Endothelial cell (in vitro differentiated cells): ENCODE measurements around the gene TBC1D5. TPM values are rescaled to one million over a fixed set of nuclear protein-coding genes. Genes with fewer than 3 reads are reported as not detected.
"Not testable (repeated sequence)": the region's sequence is repeated elsewhere in the genome, so short reads cannot be mapped to it uniquely, and the experiment has no call there.

ENCODE experiments used
- DNase-seq: peaks from one replicate; pipeline ENCODE4 v3.0.0; 2021; ENCODE audit warnings: low spot score
- H3K27ac Mint-ChIP-seq: one replicate; pipeline ENCODE4 v1.8.0; 2021; ENCODE audit warnings: mixed read lengths, inconsistent platforms; ENCODE audit not compliant: unreplicated experiment
- H3K27me3 Mint-ChIP-seq: one replicate; pipeline ENCODE4 v1.8.0; 2021; ENCODE audit warnings: mild to moderate bottlenecking, moderate library complexity, mixed read lengths, inconsistent platforms; ENCODE audit not compliant: unreplicated experiment
- H3K36me3 Mint-ChIP-seq: one replicate; pipeline ENCODE4 v1.8.0; 2021; ENCODE audit warnings: mild to moderate bottlenecking, low read depth, mixed read lengths, inconsistent platforms; ENCODE audit not compliant: unreplicated experiment
- H3K4me1 Mint-ChIP-seq: one replicate; pipeline ENCODE4 v1.8.0; 2021; ENCODE audit warnings: mild to moderate bottlenecking, mixed read lengths, inconsistent platforms; ENCODE audit not compliant: unreplicated experiment
- H3K4me3 Mint-ChIP-seq: one replicate; pipeline ENCODE4 v1.8.0; 2021; ENCODE audit warnings: mild to moderate bottlenecking, mixed read lengths, inconsistent platforms; ENCODE audit not compliant: unreplicated experiment
- H3K9me3 Mint-ChIP-seq: one replicate; pipeline ENCODE4 v1.8.0; 2021; ENCODE audit warnings: mixed read lengths, inconsistent platforms; ENCODE audit not compliant: unreplicated experiment
- total RNA-seq: library from RNA; stranded (reverse); fragmentation: NEBNext Ultra II Directional; extraction: Animal tissue kit (Norgen Biotek cat#: 25700); gene quantifications from one replicate; pipeline ENCODE4 v1.2.1, GENCODE V29; 2021; ENCODE audit not compliant: unreplicated experiment
- TF ChIP-seq, protein P1 (sequence below): fragments of 200-600 bp; sonication (generic); IDR thresholded peaks from one replicate; pipeline ENCODE4 v1.5.0; 2021; ENCODE audit warnings: antibody characterized with exemption; ENCODE audit not compliant: unreplicated experiment

Gene TBC1D5
- total RNA-seq, 1 donor from 2014 or later, result 48.2 TPM

DNA sequence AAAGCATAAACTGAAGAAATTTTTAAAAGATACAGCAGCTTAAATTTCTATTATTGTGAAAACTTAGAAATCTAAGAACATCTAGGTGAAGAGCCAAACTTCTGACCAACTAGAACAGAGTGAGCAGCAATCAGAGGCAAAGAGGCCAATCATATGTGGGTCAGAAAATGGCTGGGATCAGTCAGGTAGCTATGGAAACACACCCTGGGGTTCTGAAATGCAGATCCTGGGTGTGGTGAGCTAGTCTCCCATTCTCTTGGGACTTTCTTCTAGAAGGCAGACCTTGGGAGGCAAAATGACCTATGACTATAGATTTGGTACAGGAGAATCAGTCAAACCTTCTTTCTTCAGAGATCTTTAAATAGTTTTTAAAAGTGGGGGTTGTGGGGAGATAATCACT, 385.8 kb downstream of the TBC1D5 start:
- H3K36me3 Mint-ChIP-seq, result no peaks in the 10 kb centered on the region
- DNase-seq, result no peak
- TF ChIP-seq, protein P1, sequence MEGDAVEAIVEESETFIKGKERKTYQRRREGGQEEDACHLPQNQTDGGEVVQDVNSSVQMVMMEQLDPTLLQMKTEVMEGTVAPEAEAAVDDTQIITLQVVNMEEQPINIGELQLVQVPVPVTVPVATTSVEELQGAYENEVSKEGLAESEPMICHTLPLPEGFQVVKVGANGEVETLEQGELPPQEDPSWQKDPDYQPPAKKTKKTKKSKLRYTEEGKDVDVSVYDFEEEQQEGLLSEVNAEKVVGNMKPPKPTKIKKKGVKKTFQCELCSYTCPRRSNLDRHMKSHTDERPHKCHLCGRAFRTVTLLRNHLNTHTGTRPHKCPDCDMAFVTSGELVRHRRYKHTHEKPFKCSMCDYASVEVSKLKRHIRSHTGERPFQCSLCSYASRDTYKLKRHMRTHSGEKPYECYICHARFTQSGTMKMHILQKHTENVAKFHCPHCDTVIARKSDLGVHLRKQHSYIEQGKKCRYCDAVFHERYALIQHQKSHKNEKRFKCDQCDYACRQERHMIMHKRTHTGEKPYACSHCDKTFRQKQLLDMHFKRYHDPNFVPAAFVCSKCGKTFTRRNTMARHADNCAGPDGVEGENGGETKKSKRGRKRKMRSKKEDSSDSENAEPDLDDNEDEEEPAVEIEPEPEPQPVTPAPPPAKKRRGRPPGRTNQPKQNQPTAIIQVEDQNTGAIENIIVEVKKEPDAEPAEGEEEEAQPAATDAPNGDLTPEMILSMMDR, result no peak
- H3K4me1 Mint-ChIP-seq, result no peaks in the 10 kb centered on the region
- no peaks in the 10 kb centered on the region for H3K9me3 Mint-ChIP-seq
- peaks cover 2% of the 10 kb centered on the region for H3K27me3 Mint-ChIP-seq
- no peak overlapping the region for H3K4me3 Mint-ChIP-seq
- H3K27ac Mint-ChIP-seq, result no peak overlapping the region

DNA sequence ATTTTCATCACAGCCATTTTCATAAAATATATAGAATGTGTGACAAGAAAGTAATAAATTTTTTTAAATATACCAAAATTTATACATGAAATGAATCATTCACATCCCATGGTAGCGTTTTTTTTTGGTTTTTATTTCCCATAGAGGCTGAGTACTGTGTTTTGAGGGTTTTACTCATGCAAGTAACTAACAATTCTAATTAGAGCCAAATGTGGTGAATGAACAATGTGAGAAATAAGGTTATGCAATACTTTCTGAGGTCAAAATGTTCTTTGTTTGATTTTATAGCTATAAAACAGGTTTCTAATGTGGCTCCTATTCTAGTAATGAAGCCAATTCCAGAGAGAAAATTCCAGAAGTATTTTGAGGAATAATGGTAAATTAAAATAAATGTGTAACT, 386.8 kb downstream of the TBC1D5 start:
- Mint-ChIP-seq H3K27me3 (peaks cover 2% of the 10 kb centered on the region), H3K36me3 (no peaks in the 10 kb centered on the region), H3K27ac (no peak overlapping the region), H3K9me3 (no peaks in the 10 kb centered on the region), H3K4me3 (no peak overlapping the region), H3K4me1 (no peaks in the 10 kb centered on the region)
- DNase-seq, result no peak
- TF ChIP-seq, protein P1, result no peak

DNA sequence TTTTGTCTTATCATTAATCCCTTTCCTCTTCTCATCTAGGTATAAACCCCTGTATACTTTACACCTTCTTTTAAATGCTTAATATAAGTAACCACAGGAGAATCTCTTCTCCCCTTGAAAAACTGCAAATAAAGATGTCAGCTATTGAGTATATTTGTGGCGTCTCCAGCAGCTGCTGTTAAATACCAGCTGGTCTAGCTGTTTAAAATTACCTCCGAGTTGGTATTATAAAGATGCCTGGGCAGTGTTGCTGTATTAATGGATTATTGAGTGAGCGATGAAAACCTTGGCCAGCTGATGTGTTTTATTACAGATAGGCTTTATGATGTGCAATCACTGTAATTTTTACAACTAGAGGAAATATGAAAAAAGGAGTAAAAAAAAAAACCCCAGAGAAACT, 388.1 kb downstream of the TBC1D5 start:
- Mint-ChIP-seq H3K4me1 (no peaks in the 10 kb centered on the region), H3K36me3 (no peaks in the 10 kb centered on the region), H3K27ac (no peak overlapping the region), H3K4me3 (no peak overlapping the region), H3K9me3 (no peaks in the 10 kb centered on the region), H3K27me3 (peaks cover 2% of the 10 kb centered on the region)
- no peak for DNase-seq
- TF ChIP-seq, protein P1, result no peak

DNA sequence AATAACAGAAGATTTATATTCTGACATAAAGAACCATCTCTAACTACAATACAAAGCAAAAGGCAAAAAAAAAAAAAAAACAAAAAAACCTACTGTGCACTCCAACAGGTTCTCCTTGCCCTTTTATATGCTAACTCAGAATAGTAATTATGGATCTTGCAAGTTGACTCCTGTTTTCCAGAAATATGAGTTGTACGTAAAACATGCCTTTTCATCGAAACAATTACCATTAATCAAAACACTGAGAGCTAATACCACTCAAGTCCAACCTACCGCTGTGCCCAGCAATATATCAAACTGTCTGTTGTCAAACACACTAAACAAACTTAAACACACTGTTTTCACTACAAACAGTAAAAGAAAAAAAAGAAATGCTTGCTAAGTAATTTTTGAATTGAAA, 389.8 kb downstream of the TBC1D5 start:
- H3K27me3 Mint-ChIP-seq, result peaks cover 2% of the 10 kb centered on the region
- H3K9me3 Mint-ChIP-seq, result no peaks in the 10 kb centered on the region
- no peaks in the 10 kb centered on the region for H3K4me1 Mint-ChIP-seq
- TF ChIP-seq, protein P1, result no peak
- DNase-seq, result no peak
- no peak overlapping the region for H3K27ac Mint-ChIP-seq
- H3K4me3 Mint-ChIP-seq, result no peak overlapping the region
- H3K36me3 Mint-ChIP-seq, result no peaks in the 10 kb centered on the region

DNA sequence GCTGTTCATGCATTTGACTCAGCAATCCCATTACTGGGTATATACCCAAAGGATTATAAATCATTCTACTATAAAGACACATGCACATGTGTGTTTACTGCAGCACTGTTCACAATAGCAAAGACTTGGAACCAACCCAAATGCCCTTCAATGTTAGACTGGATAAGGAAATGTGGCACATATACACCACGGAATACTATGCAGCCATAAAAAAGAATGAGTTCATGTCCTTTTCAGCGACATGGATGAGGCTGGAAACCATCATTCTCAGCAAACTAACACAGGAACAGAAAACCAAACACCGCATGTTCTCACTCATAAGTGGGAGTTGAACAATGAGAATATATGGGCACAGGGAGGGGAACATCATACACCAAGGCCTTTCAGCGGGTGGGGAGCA, 391.2 kb downstream of the TBC1D5 start:
- H3K9me3 Mint-ChIP-seq, H3K4me1 Mint-ChIP-seq, DNase-seq, H3K27ac Mint-ChIP-seq, H3K36me3 Mint-ChIP-seq, H3K27me3 Mint-ChIP-seq, H3K4me3 Mint-ChIP-seq: not testable (repeated sequence)

DNA sequence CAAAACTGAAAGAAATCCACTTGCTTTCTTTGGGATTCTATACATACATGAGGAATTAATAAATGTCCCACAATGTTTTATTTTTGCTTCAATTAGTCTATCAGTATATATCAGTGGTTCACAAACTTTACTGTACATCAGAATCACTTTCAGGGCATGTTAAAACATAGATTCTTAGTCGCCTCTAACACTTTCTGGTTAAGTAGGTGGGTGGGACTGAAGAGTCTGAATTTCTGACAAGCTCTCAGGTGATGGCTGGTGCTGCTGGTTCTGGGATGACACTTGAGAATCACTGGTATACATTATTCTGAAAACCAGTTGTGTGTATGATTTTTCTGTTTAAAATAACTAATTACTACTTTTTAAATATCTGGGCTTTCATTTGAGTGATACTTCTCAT, 393.3 kb downstream of the TBC1D5 start:
- H3K4me3 Mint-ChIP-seq, result no peak overlapping the region
- H3K27ac Mint-ChIP-seq, result no peak overlapping the region
- H3K36me3 Mint-ChIP-seq, result no peaks in the 10 kb centered on the region
- TF ChIP-seq, protein P1, result no peak
- H3K27me3 Mint-ChIP-seq, result no peaks in the 10 kb centered on the region
- H3K4me1 Mint-ChIP-seq, result no peaks in the 10 kb centered on the region
- H3K9me3 Mint-ChIP-seq, result no peaks in the 10 kb centered on the region
- DNase-seq, result no peak
